HTERT RPE-1 (cell line): Measurements from ENCODE around the gene IRAK2.

ENCODE experiments used
- in situ Hi-C: fragments of 300-500 bp; cut with MboI; formaldehyde crosslinking; loops from 4 replicates; pipeline ENCODE4 v1.14.3; 2020; ENCODE audit warnings: low sequenced_read_pairs

Gene IRAK2

DNA sequence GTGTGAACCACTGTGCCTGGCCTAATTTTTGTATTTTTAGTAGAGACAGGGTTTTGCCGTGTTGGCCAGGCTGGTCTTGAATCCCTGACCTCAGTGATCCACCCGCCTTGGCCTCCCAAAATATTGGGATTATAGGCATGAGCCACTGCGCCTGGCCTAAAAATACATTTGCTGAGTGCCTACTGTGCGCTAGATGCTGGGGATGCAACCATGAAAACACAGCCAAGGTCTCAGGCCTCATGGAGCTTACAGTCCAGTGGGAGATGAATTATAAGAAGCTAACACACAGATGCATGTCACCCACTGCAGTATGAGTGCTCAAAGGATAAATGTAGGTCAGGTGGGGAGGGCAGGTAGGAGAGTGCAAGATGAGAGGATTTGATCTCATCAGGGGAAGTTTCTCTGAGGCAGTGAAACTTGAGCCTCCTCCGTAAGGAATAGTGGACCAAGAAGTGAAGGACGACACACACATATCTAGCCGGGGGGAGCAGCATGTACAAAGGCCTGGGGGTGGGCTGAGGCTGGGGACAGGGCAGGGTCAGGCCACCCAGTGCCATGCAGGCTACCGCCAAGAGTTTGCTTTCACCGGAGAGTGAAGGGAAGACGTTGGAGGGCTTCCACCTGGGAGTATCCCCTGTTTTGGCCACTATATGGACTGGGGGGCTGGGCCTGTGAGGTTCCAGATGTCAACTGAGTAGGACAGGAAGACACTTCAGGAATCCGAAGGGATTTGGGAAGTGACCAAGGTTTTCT, 24.3 kb downstream of the IRAK2 start:
- in situ Hi-C loops, result no loop called here

DNA sequence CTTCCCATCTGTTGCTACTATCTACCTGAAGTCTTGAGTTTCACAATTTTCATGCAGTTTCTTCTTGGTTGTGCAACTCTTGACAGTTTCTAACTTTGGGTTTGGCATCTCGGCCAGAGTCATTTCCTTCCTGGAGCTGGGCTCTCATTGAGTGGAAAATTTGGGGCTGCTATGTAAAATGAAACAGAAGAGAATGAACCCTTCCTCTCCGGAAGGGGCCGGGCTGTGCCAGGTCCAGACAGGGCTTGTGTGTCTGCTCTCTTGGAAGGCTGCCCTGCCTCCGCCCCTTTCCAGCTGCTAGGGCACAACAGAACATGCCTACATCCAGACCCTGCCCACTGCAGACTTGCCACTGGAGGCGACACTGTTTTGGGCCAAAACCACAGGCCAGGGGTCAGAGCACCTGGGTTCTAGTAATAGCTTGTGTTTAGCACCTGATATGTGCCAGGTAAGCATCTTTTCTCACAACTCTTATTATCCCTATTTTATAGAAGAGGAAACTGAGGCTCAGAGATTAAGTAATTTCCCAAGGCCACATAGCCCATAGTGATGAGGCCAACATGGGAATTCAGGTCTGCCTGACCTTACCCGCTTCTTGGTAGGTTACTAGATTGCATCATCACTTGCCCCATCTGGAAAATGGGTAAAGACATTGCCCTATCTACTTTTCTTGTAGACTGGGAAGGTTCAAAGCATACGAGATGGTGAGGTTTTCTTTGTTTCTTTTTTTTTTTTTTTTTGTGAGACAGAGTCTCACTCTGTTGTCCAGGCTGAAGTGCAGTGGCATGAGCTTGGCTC, 25.0 kb downstream of the IRAK2 start:
- in situ Hi-C loops, result no loop called here

DNA sequence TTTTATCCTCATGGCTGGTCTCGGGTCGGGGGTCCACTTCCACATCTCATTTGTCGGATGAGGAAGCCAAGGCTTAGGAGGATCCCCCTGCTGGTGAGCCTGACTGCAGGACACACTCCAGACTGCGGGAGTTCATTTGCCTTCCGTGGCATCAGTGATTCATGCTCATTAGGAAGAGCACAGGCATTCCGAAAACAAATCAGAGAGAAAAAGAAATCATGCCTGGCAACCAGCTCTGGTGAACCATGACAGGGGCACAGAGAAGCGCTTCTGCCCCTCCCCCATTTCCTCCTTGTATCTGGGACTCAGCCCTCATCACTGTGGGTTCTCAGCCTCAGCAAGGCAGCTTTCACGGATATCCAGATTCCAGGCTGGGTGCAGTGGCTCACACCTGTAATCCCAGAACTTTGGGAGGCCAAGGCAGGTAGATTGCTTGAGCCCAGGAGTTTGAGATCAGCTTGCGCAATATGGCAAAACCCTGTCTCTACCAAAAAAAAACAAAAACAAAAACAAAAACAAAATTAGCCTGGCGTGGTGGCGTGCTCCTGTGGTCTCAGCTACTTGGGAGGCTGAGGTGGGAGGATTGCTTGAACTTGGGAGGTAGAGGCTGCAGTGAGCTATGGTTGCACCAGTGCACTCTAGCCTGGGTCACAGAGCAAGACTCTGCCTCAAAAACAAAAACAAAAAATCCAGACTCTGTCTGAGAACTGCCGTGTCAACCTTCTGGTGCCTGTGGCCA, 28.4 kb downstream of the IRAK2 start:
- in situ Hi-C loops, result no loop called here

DNA sequence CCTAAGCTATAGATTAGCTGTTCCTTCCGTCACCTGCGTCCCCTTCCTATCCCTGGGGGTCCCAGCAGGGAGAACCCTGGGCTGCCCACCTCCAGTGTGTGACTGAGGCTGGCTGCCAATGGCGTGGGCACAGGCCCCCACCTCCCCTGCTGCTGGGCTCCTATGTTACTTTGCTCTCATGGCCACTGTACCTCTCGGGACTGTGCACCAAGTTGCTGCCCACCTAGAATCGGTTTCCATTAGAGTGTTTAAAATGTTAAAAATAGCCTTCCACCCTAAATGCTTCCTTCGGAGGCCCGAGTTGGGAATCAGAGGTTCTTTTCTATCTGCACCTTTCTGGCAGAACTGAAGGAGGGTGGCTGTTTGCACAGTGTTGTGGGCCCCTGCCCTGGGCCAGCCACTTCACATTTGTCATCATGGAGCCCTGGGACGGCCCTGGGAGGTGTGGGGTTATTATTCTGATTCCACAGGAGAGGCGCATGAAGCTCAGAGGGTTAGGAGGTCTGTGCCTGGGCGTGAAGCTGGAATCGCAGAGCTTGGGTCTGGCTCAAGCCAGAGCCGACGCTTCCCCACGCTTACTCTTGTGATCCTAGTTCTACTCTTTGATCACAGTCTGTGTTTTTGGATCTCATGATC, 29.1 kb downstream of the IRAK2 start:
- in situ Hi-C loops, result no loop called here

DNA sequence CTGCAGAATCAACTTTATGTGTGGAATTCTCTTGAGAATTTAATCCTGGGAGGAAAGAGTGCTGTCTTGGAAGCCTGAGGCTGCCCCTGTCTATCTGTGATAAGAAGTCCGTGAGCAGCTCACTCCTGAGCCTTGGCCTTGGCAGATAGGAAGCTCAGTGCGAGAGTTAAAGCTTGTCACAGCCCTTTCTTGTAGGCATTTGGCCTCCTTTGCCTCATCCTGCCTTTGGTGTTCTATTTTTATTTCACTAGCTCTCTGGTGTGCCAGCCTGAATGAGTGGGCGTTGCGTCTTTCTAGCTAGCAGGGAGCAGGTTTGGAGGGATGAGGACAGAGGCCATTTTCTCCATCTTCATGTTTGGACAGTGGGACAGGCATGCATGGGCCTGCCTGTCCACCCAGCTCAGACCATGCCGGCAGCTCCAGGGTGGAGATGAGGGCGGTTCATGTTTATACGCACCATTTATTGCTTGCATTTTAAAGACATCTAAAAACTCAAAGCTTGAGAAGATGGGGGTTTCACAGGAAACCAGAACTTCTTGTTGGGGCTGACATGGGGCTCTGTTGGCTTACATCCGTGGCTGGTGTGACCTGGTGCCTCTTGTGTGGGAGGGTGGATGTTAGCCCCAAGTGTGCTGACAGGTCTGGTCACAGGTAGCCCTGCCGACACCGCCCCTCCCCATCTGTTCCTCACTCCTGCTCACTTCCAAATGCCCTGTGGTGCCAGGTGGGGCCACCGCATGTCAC, 29.8 kb downstream of the IRAK2 start:
- in situ Hi-C loops, result no loop called here

DNA sequence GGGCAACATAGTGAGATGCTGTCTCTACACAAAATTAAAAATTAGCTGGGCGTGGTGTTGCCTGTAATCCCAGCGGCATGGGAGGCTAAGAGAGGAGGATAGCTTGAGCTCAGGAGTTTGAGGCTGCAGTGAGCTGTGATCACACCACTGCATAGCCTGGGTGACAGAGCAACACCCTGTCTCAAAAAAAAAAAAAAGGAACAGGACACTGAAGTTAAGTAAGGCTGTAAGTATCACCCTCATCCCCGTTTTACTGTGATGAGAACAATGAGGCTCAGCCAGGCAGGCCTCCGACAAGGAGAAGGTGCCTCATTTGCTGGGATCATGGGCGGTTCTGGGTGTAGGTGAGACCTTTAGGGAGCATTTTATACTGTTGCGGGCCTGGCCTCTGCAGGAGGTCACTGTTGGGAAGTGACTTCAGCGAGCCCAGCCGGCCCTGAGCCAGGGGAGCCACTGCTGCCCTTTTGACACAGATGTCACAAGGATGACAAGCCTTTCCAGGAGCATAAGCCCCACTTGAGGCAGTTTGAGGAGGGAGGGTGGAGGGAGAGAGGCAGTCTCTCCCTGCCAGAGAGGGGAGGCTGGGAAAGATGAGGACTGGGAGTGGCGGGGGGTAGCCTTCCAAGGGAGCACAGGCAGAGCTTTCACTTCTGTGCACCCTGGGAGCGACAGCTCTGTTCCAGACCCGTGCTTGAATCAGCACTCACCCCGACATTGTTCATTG, 30.8 kb downstream of the IRAK2 start:
- in situ Hi-C loops, result no loop called here

DNA sequence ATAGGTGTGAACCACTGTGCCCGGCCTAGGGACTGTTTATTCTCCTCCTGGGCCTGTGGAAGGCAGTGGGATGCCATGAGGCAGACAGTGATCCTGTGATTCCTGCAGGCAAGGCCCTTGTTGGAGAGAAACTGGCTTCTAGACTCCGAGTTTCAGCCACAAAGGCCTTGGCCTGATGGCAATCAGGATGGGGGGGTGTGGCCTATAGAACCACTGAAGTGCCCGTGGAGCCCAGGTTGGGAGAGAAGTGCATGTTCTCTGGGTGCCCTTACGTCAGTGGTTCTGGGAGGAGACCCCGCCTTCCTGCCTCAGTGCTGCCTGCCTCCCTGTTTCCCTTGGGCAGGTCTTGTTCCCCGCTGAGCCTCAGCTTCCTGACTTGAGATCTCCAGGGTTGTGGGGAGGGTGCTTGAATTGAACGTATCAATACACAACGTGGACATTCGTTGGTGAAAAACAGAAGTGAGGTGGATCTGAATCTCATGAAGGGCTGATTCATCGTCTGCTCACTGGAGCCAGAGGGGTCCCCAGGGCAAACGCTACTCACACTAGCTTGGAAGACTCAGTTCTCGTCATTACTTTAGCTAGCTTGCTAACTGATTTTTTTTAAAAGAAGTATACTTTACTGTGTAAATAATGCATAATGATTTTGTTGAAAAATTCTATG, 31.8 kb downstream of the IRAK2 start:
- in situ Hi-C loops, result no loop called here

DNA sequence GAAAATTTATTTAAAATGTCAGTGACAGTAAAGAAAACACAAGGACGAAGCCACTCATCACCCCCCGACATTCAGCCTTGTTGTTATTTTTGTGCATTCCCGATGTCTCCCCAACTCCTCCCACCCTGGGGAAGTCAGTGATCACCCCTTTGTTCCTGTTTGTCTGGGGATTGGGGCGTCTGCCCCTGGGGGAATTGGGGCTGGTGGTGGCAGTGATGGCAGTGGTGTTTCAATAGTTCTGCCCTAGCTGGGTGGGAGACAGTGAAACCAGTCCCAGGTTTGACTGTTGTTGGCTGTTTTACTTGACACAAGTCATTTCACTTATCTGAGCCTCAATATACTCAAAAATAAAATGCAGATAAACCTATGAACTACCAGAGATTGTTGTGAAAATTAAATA, 33.5 kb downstream of the IRAK2 start:
- in situ Hi-C loops, result no loop called here

DNA sequence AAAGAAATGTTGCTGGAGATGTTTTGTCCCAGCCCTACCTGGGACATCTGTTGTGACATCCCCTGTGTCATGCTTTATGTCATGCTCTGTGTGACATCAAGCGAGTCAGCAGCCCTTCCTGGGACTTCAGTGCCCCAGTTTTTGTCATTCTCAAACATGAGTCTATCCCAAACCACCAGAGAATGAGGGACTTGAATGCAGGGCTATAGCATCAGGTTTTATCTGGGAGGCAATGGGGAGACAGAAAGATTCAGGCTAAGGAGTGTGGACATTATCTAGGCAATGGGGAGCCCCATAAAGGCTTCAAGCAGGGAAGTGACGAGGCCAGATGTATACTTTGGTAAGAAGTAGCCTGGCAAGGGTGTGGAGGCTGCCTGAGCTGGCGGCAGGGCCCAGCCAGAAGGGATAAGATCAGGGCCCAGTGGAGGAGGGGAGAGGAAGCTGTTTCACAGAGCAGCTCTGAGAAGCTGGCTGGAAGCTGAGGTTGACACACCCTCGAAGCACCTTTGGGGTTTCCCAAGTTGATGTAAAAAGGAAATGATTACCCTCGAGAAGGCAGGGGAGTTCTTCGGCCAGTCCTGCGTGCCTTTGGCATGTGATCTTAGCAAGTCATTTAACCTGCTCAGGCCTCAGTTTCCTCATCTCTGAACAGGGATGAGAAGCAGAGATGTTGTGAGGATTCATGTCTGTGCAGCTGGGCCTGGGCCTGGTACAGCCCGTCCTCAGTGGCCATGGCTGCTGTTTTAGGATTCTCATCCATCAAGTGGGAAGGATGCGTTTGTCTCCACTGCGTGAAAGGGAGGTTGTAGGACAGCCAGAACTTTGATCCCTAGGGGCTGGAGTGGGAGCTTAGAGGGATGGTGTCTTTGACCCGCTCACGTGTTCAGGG, 34.3 kb downstream of the IRAK2 start:
- in situ Hi-C loops, result no loop called here

DNA sequence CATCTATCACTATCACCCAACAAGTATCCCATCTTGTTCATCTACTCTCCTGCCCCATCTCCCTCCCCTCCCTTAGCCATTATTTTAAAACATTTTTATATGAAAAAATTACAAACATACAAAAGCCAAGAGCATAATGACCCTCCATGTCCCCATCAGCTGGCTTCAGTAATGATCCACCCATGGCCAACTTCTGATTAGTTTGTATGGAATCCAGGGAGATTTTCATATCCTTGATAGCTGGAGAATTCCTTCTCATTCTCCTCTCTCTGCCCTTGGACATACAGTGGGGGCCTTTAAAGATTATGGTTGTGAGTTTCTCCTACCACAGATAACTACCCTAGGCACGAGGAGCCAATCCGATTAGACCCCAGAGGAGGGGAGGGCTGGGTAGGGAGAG, 40.2 kb downstream of the IRAK2 start:
- in situ Hi-C loops, result no loop called here

DNA sequence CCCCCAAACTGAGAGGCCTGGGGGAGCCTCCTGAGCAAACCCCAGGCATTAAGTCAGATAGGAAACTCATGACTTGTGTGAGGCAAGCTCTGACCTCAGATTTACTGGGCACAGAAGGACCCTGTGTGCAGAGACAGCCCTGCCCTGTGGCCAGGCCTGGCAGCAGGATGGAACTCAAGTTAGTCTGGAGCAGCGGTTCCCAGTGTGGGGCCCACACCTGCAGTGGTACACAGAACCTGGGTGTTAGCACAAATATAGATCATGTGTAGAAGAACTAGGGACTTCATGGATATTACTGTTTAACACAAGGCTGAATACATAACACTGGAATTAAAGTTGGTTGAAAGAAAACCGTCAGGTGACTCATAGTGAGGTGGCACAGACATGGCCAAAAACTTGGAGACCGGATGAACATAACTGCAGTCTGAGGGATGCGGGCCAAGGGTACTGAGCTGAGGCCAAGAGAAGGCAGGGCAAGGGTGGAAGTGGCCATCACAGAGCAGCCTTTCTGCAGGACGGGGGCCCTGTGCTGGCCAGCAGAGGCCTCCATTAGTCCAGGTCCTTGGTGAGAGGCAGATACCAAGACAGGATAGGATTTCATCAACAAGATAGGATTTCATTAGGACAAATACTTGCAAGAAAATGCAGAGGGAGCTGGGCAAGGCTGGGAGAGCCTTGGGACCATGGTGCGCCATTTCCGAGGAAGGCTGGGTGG, 40.9 kb downstream of the IRAK2 start:
- in situ Hi-C loops, result no loop called here

DNA sequence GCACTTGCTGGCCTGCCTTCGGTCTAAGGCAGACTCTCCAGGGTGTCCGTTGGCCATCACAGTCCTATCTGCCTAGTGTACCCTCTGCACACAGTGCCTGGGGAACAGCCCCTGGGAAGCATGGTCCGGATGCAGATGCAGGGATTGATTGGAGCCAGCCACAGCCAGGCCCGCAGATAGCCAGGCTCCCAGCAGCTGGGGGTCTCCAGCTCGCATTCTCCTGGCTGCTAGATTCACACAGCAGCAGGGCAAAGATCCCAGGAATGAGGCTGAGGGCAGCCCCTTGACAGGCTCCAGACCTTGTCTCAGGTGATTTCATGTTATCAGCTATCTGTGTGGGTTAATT, 41.4 kb downstream of the IRAK2 start:
- in situ Hi-C loops, result no loop called here

DNA sequence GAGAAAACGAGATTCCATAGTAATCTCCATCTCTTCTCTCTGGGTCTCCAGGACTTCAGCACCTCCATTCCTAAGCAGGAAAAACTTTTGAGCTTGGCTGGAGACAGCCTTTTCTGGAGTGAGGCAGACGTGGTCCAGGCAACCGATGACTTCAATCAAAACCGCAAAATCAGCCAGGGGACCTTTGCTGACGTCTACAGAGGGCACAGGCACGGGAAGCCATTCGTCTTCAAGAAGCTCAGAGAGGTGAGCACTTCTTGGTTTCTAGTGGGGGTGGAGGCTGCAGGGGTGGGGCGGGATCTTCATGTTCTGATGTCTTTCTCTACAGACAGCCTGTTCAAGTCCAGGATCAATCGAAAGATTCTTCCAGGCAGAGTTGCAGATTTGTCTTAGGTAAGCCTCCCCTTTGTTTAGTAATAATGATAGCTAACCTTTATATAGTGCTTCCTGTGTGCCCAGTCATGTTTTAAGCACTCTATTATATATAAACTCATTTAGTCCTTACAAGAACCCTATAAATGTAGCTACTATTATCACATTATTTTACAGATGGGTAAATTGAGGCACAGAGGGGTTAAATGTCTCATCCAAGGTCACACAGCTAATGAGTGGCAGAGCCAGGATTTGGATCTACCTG, 48.6 kb downstream of the IRAK2 start:
- in situ Hi-C loops, result no loop called here

DNA sequence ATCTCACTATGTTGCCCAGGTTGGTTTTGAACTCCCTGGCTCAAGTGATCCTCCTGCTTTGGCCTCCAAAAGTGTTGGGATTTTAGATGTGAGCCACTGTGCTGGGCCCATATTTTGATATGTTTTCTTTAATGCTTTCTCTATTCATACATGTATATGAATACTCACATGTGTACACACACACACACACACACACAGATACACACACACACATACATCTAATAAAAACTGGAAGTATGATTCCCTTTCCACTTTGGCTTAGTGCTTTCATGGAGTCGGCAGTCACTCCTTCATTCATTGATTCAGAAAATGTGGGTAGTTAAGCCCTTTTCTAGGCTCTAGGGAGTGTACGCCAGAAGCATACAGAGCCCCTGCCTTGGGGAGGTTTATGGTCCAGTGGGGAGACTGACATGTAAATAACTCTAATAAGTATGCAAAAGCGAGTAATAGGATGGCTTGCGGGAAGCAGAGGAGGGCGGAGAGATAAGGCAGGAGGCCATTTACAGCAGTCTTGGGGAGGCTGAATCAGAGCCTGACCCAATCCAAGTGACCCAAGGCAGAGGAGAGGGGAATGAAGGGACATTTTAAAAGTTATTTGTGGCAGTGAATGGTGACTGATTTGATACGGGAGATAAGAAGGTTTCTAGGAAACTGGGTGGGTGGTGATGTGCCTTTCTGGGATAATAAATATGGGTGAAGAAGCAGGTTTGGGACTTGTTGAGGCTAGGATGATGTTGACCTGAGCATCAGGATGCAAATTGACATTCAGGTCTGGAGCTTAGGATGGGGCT, 51.1 kb downstream of the IRAK2 start:
- in situ Hi-C loops, result no loop called here

DNA sequence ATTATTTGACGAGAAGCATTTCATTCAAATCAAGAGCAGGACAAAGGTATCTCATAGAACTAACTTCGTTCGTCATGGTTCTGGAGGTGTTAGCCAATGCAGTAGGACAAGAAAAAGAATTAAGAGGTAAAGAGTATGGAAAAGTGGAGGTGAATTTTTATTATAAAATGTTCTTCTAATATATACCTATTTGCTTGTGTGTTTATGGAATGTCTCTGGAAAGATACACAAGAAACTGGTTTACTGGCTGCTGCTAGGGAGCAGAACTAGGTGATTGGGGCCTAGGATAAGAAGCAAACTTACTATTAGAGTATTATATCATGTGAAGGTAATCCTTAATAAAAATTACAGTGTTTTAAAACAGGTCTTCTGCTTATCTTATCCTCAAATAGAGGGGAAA, 52.6 kb downstream of the IRAK2 start:
- in situ Hi-C loops, result no loop called here

DNA sequence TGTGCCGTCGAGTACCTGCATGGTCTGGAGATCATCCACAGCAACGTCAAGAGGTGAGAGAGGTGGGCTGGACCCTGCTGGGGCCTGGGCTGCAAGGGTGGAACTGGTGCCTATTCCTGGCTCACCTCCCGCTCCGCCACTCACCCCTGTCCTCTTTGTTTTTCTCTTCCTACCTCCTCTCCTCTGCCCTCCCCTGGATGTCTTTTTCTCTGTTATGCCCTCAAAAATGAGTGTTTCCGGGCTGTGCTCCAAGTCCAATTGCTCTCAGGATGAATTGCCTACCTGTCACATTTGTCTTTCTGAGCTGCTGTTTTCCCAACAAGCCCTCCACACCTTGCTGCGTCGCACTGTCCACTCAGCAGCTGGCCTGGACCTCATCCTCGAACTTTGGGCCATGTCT, 55.0 kb downstream of the IRAK2 start:
- in situ Hi-C loops, result no loop called here
